Gastrocnemius medialis (tissue), 4 donors: Measurements from ENCODE around the gene SCIN. TPM values are rescaled to one million over a fixed set of nuclear protein-coding genes. Genes with fewer than 3 reads are reported as not detected.

Experiments
- ATAC-seq, 2 donors: fragments of 150-250 bp; one replicate each; pipeline ENCODE4 v1.9.1; 2016
- DNase-seq, 2 donors: peaks; one replicate each; pipeline ENCODE4 v3.0.0-alpha.2; 2019
- H3K27ac ChIP-seq, 4 donors: fragments of 200-600 bp; sonication (generic); 1 replicate in 1 of 4; 2 replicates in 3 of 4; pipeline ENCODE4 v1.5.1; 2016 to 2018; ENCODE audit warnings: mild to moderate bottlenecking in 2 of 4, moderate library complexity in 1 of 4
- H3K27me3 ChIP-seq, 3 donors: fragments of 200-600 bp; sonication (generic) in 2 of 3; 1 replicate in 1 of 3; 2 replicates in 2 of 3; pipeline versions ENCODE4 v1.5.1 to v1.6.0; 2016 to 2019; ENCODE audit warnings: mild to moderate bottlenecking in 1 of 3, moderate library complexity in 1 of 3
- H3K36me3 ChIP-seq, 2 donors: fragments of 200-600 bp; sonication (generic) in 1 of 2; one replicate each; pipeline ENCODE4 v1.5.1; 2017 to 2018
- H3K4me1 ChIP-seq, 2 donors: fragments of 200-600 bp; sonication (generic) in 1 of 2; one replicate each; pipeline ENCODE4 v1.5.1; 2016 to 2017; ENCODE audit warnings: mild to moderate bottlenecking in 2 of 2
- H3K4me3 ChIP-seq, 4 donors: fragments of 200-600 bp; sonication (generic) in 3 of 4; 1 replicate in 1 of 4; 2 replicates in 3 of 4; pipeline ENCODE4 v1.5.1; 2016 to 2019; ENCODE audit warnings: mild to moderate bottlenecking in 2 of 4
- H3K9me3 ChIP-seq, 3 donors: fragments of 200-600 bp; sonication (generic) in 2 of 3; 1 replicate in 1 of 3; 2 replicates in 2 of 3; pipeline ENCODE4 v1.5.1; 2016 to 2019
- POLR2A ChIP-seq, 2 donors: fragments of 450-650 bp; IDR thresholded peaks; one replicate each; pipeline ENCODE4 v1.6.1; 2017; ENCODE audit warnings: antibody characterized with exemption in 2 of 2, mild to moderate bottlenecking in 2 of 2, moderate library complexity in 2 of 2
- in situ Hi-C, 4 donors: fragments of 200-750 bp; cut with MboI; loops; one replicate each; pipeline versions ENCODE4 v1.15.0 to v1.8.0; 2017; ENCODE audit warnings: low sequenced_read_pairs in 4 of 4
- intact Hi-C: fragments of 100-400 bp; cut with DNase I; formaldehyde crosslinking; loops from one replicate; pipeline ENCODE4 v1.15.1; 2023; ENCODE audit warnings: low total_unique reads
- total RNA-seq, 4 donors: library from RNA; depleted of rRNA; stranded (reverse); fragments of >200 nt; gene quantifications; one replicate each; pipeline versions ENCODE4 v1.1.0 to v1.2.3, GENCODE V29; 2016
- TF ChIP-seq, protein P1 (sequence below), 5 experiments: fragments of 450-650 bp in 3 of 5; fragments of 200-600 bp in 2 of 5; sonication (generic) in 2 of 5; IDR thresholded peaks in 4 of 5; conservative IDR thresholded peaks in 1 of 5; 1 replicate in 4 of 5; 2 replicates in 1 of 5; pipeline ENCODE4 v1.5.1; 2016 to 2019; ENCODE audit warnings: antibody characterized with exemption in 5 of 5, mild to moderate bottlenecking in 3 of 5, moderate library complexity in 3 of 5

Gene SCIN
- total RNA-seq, 4 donors from 2014 or later: 0.09 to 2.4 (median 1.4) TPM; not detected in 1

DNA sequence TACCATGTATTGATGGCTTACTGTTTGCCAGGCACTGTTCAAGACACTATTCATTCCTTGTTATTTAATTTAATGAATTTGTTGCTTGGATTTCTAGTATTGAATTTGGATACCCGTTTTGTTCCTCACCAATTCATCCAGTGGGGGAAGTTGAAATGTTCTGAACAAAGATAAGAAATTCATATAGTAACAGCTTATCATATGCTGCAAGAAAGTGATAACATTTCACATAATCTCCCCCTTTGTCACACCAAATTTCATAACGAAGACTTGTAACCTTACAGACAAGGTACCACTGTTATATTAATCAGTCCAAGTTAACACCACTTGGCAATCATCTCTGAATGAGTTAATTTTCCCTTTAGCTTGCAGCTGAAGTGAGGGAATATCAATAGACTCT, 42.1 kb downstream of the SCIN start:
- H3K4me3 ChIP-seq: no peak overlapping the region
- H3K9me3 ChIP-seq: no peaks in the 10 kb centered on the region
- no peak for DNase-seq
- H3K27ac ChIP-seq: no peak overlapping the region
- in situ Hi-C loops (no loop called here), intact Hi-C loops (no loop called here)
- H3K36me3 ChIP-seq: no peaks in the 10 kb centered on the region
- no peak for TF ChIP-seq POLR2A (IDR thresholded peaks at IDR 0.05)
- TF ChIP-seq, protein P1, sequence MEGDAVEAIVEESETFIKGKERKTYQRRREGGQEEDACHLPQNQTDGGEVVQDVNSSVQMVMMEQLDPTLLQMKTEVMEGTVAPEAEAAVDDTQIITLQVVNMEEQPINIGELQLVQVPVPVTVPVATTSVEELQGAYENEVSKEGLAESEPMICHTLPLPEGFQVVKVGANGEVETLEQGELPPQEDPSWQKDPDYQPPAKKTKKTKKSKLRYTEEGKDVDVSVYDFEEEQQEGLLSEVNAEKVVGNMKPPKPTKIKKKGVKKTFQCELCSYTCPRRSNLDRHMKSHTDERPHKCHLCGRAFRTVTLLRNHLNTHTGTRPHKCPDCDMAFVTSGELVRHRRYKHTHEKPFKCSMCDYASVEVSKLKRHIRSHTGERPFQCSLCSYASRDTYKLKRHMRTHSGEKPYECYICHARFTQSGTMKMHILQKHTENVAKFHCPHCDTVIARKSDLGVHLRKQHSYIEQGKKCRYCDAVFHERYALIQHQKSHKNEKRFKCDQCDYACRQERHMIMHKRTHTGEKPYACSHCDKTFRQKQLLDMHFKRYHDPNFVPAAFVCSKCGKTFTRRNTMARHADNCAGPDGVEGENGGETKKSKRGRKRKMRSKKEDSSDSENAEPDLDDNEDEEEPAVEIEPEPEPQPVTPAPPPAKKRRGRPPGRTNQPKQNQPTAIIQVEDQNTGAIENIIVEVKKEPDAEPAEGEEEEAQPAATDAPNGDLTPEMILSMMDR (IDR thresholded peaks at IDR 0.05 in 4 of 5, conservative IDR thresholded peaks at IDR 0.05 in 1 of 5): no peak
- H3K4me1 ChIP-seq: no peaks in the 10 kb centered on the region
- ATAC-seq: no peak
- no peaks in the 10 kb centered on the region for H3K27me3 ChIP-seq

DNA sequence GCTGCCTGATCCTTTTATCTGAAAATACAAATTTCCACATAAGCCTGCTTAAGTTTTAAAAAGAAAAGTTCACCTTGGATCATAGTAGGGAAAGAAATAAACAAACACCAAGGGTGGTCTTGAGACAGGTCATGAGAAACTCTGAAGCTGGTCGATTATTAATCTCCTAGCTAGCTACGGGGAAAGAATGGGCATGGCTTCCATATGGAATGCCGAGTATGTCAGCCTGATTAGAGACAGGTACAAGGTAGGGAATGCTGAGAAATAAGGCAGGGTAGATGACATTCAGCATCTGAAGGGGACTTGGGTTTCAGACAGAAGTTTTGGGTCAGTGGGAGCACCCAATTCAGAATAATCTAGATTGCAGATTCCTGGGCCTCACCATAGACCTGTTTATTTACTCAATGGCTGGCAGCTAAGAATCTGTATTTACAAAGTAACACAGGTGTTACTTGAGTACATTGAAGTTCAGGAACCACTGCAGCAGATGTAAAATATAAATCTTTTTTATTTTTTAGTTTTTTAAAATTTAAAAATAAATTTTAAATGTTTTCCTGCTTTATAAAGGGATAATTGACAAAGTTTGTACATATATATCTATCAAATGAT, 49.0 kb downstream of the SCIN start:
- Histone ChIP-seq H3K27ac (no peak overlapping the region), H3K27me3 (no peaks in the 10 kb centered on the region), H3K4me1 (no peaks in the 10 kb centered on the region), H3K4me3 (no peak overlapping the region), H3K9me3 (no peaks in the 10 kb centered on the region), H3K36me3 (no peaks in the 10 kb centered on the region)
- no peak for TF ChIP-seq POLR2A (IDR thresholded peaks at IDR 0.05)
- TF ChIP-seq, protein P1 (IDR thresholded peaks at IDR 0.05 in 4 of 5, conservative IDR thresholded peaks at IDR 0.05 in 1 of 5): no peak
- in situ Hi-C loops: loop anchor here in 2 of 4 donors (10.0 kb wide), 1 partner anchor 95 kb away; no protein-coding TSS in a partner anchor
- DNase-seq: no peak
- no peak for ATAC-seq
- intact Hi-C loops: no loop called here

DNA sequence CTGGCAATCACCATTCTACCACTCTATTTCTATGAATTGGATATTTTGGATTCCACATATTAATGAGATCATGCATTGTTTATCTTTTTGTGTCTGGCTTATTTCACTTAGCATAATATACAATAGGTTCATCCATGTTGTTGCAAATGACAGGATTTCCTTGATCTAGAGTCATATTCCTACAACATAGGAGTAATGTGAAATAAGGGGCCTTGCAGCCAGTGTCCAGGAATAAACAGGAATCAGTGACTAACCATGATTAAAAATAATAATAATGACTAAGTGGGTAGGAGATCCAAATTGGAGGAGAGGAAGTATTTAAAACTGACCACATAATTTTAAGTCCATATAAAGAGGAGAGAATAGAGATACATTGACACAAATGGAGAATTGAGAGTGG, 49.9 kb downstream of the SCIN start:
- no peak overlapping the region for H3K4me3 ChIP-seq
- H3K9me3 ChIP-seq: no peaks in the 10 kb centered on the region
- in situ Hi-C loops (loop anchor here in 2 of 4 donors (10.0 kb wide), 1 partner anchor 96 kb away; no protein-coding TSS in a partner anchor), intact Hi-C loops (no loop called here)
- no peak for DNase-seq
- TF ChIP-seq, protein P1 (IDR thresholded peaks at IDR 0.05 in 4 of 5, conservative IDR thresholded peaks at IDR 0.05 in 1 of 5): no peak
- TF ChIP-seq POLR2A (IDR thresholded peaks at IDR 0.05): no peak
- no peaks in the 10 kb centered on the region for H3K27me3 ChIP-seq
- H3K4me1 ChIP-seq: no peaks in the 10 kb centered on the region
- H3K36me3 ChIP-seq: no peaks in the 10 kb centered on the region
- no peak overlapping the region for H3K27ac ChIP-seq
- no peak for ATAC-seq

DNA sequence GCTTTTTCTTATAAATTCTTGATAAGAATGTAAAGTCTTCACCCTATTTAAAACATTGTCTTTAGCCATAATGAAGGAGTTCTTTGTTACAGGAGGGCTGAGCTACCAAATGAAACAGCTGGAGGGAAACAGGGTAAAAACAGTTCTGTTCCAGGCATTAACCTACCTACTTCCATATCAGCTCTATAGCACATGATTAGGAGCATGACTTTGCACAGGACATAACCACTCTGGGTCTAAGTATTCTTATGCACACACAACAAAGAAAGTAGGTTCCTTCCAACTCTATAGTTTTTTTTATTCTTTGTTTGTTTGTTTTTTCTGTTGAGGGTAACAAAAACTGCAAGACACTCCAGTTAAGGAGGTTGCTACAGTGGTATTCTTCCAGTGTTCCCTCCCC, 52.7 kb downstream of the SCIN start:
- Histone ChIP-seq H3K36me3 (no peaks in the 10 kb centered on the region), H3K9me3 (no peaks in the 10 kb centered on the region), H3K4me1 (no peaks in the 10 kb centered on the region), H3K27ac (no peak overlapping the region), H3K4me3 (no peak overlapping the region), H3K27me3 (no peaks in the 10 kb centered on the region)
- TF ChIP-seq, protein P1 (IDR thresholded peaks at IDR 0.05 in 4 of 5, conservative IDR thresholded peaks at IDR 0.05 in 1 of 5): no peak
- no peak for TF ChIP-seq POLR2A (IDR thresholded peaks at IDR 0.05)
- ATAC-seq (no peak), DNase-seq (no peak)
- in situ Hi-C loops (loop anchor here in 2 of 4 donors (10.0 kb wide), 1 partner anchor 98 kb away; no protein-coding TSS in a partner anchor), intact Hi-C loops (no loop called here)
